Measurements from ENCODE around the gene C2orf72. TPM values are rescaled to one million over a fixed set of nuclear protein-coding genes. Genes with fewer than 3 reads are reported as not detected.
"Not testable (repeated sequence)": the region's sequence is repeated elsewhere in the genome, so short reads cannot be mapped to it uniquely, and the experiment has no call there.

Gene C2orf72
- total and polyA plus RNA-seq, 12 donors, result 0.11 to 1.9 (median 0.60) TPM; not detected in 1

- no peak overlapping the region for H3K27ac ChIP-seq
- H3K36me3 ChIP-seq (replicated peaks in 1 of 2), result no peaks in the 10 kb centered on the region
- no peaks in the 10 kb centered on the region for H3K4me1 ChIP-seq (replicated peaks in 1 of 2)
- TF ChIP-seq CTCF (IDR thresholded peaks at IDR 0.05) (no peak), POLR2A (IDR thresholded peaks at IDR 0.05) (no peak)
- intact Hi-C loops (cut with DNase I), result no loop called here
- no peak overlapping the region for H3K4me3 ChIP-seq
- peaks cover 8% of the 10 kb centered on the region for H3K27me3 ChIP-seq
- DNase-seq, result no peak
- whole genome bisulfite sequencing, 4 donors, result 65 to 75% (median 67%) methylated on average over 2 of the region's 2 CpGs
- H3K9me3 ChIP-seq (replicated peaks in 1 of 3), result no peaks in the 10 kb centered on the region
Observed at GRCh38 chr2:231003186-231003585, 34.1 kb upstream of the C2orf72 start.

- DNase-seq; H3K27me3 ChIP-seq; H3K4me3 ChIP-seq; H3K27ac ChIP-seq; intact Hi-C loops (cut with DNase I); H3K9me3 ChIP-seq (replicated peaks in 1 of 3); H3K36me3 ChIP-seq (replicated peaks in 1 of 2); H3K4me1 ChIP-seq (replicated peaks in 1 of 2): not testable (repeated sequence)
Observed at GRCh38 chr2:231004930-231005329, 32.4 kb upstream of the C2orf72 start.

GRCh38 chr2:231007286-231008098 lies 29.8 kb upstream of the C2orf72 start:
- no peaks in the 10 kb centered on the region for H3K27me3 ChIP-seq
- no peaks in the 10 kb centered on the region for H3K9me3 ChIP-seq (replicated peaks in 1 of 3)
- DNase-seq, result no peak
- H3K27ac ChIP-seq, result no peak overlapping the region
- no peak for TF ChIP-seq POLR2A (IDR thresholded peaks at IDR 0.05)
- no peak for TF ChIP-seq CTCF (IDR thresholded peaks at IDR 0.05)
- 64 to 74% (median 69%) methylated on average over 9 to 10 of the region's 10 CpGs for WGBS, 4 donors
- H3K4me3 ChIP-seq, result no peak overlapping the region
- intact Hi-C loops (cut with DNase I), result no loop called here
- no peaks in the 10 kb centered on the region for H3K36me3 ChIP-seq (replicated peaks in 1 of 2)
- H3K4me1 ChIP-seq (replicated peaks in 1 of 2), result no peaks in the 10 kb centered on the region

GRCh38 chr2:231008131-231008530 lies 29.2 kb upstream of the C2orf72 start:
- 82 to 89% (median 88%) methylated on average over 6 of the region's 6 CpGs for WGBS, 4 donors
- Histone ChIP-seq H3K9me3 (replicated peaks in 1 of 3) (no peaks in the 10 kb centered on the region), H3K4me3 (no peak overlapping the region), H3K27ac (no peak overlapping the region), H3K4me1 (replicated peaks in 1 of 2) (no peaks in the 10 kb centered on the region), H3K36me3 (replicated peaks in 1 of 2) (no peaks in the 10 kb centered on the region), H3K27me3 (no peaks in the 10 kb centered on the region)
- intact Hi-C loops (cut with DNase I), result no loop called here
- TF ChIP-seq CTCF (IDR thresholded peaks at IDR 0.05), result no peak
- TF ChIP-seq POLR2A (IDR thresholded peaks at IDR 0.05), result no peak
- DNase-seq, result no peak
